Measurements from ENCODE around the gene OSTC. TPM values are rescaled to one million over a fixed set of nuclear protein-coding genes. Genes with fewer than 3 reads are reported as not detected.

OSTC gene
- total RNA-seq, 1 donor from 2014 or later, result 42.8 TPM

DNA sequence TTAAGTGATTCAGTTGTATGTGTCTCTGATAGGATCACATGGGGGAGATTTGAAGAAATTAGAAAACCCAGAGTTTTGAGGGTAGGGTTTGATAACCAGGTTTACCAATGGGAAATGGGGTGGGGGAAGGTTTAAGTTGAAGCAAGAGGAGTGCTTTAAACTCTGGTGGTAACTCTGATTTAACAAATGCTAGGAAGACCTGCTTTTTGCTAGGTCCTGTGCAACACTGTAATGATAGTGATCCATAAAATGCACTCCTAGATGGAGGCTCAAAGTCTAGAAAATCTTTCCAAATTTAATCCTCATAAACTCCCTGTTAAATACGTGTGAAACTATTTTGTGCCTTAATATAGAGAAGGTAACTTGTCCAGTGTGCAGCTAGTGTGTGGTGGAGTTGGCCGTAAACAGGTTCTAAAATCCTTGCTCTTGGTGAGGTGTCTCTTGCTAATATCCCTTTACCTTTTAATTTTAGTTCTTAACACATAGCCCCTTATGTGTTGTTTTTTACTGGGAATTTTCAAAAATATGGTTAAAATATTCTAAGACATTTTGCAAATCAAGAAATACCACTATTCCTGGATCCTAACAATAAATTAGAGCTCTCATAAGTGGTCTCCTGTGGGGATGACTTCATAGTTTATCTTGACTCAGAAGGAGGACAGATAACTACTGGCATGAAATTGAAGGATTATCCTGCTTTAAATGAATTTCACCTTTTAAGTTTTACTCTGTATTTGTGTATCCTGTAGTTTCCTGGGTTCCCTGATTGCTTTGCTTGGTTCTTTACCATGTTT lies 25.9 kb upstream of the OSTC start:
- TF ChIP-seq, protein P1, sequence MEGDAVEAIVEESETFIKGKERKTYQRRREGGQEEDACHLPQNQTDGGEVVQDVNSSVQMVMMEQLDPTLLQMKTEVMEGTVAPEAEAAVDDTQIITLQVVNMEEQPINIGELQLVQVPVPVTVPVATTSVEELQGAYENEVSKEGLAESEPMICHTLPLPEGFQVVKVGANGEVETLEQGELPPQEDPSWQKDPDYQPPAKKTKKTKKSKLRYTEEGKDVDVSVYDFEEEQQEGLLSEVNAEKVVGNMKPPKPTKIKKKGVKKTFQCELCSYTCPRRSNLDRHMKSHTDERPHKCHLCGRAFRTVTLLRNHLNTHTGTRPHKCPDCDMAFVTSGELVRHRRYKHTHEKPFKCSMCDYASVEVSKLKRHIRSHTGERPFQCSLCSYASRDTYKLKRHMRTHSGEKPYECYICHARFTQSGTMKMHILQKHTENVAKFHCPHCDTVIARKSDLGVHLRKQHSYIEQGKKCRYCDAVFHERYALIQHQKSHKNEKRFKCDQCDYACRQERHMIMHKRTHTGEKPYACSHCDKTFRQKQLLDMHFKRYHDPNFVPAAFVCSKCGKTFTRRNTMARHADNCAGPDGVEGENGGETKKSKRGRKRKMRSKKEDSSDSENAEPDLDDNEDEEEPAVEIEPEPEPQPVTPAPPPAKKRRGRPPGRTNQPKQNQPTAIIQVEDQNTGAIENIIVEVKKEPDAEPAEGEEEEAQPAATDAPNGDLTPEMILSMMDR (IDR thresholded peaks at IDR 0.05; ENCODE audit: partially characterized antibody, unreplicated experiment), result no peak
- peaks cover 4% of the 10 kb centered on the region for H3K9me3 Mint-ChIP-seq (ENCODE audit: unreplicated experiment)
- H3K4me3 Mint-ChIP-seq (ENCODE audit: unreplicated experiment), result no peak overlapping the region
- H3K36me3 Mint-ChIP-seq (ENCODE audit: unreplicated experiment), result no peaks in the 10 kb centered on the region
- H3K4me1 Mint-ChIP-seq (ENCODE audit: low read depth, unreplicated experiment), result peaks cover 6% of the 10 kb centered on the region
- DNase-seq, result no peak
- no peak overlapping the region for H3K27ac Mint-ChIP-seq (ENCODE audit: unreplicated experiment)
- no peaks in the 10 kb centered on the region for H3K27me3 Mint-ChIP-seq (ENCODE audit: unreplicated experiment)

DNA sequence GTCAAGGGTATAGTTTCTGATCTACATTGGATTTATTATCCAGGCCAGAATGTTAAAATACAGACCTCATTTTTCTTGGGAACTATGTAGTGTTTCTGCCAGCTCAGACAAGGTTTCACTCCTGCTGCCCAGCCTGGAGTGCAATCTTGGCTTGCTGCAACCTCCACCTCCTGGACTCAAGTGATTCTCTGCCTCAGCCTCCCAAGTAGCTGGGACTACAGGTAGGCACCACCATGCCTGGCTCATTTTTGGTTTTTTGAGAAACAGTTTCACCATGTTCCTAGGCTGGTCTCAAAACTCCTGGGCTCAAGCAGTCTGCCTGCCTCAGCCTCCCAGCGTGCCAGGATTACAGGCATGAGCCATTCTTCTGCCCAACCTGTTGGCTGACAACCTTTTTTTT lies 24.3 kb upstream of the OSTC start:
- H3K4me1 Mint-ChIP-seq (ENCODE audit: low read depth, unreplicated experiment), result peaks cover 4% of the 10 kb centered on the region

DNA sequence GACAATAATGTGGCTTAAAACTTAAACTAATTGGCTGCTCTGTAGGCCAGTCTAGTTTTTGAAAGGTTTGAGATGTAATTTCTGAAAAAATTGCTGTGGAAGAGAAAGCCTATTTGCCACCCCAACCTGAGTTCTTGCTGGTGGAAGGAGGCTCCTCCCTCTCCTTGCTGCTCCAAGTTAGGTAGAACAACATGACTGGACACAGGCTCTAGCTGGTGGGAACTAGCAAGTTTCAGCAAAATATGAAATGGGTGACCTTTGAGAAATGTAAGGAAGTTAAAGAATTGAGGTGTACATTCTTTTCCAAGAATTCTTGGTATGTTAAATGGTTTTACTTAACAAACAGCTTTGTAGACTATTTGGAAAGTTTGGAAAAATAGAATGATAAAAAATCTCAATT lies 22.0 kb upstream of the OSTC start:
- TF ChIP-seq, protein P1 (IDR thresholded peaks at IDR 0.05; ENCODE audit: partially characterized antibody, unreplicated experiment), result no peak
- no peaks in the 10 kb centered on the region for H3K36me3 Mint-ChIP-seq (ENCODE audit: unreplicated experiment)

More for the DNA sequence above, 24.3 kb upstream of the OSTC start:
- DNase-seq, result no peak
- TF ChIP-seq, protein P1 (IDR thresholded peaks at IDR 0.05; ENCODE audit: partially characterized antibody, unreplicated experiment), result no peak
- Mint-ChIP-seq H3K9me3 (ENCODE audit: unreplicated experiment) (peaks cover 1% of the 10 kb centered on the region), H3K4me3 (ENCODE audit: unreplicated experiment) (no peak overlapping the region), H3K27me3 (ENCODE audit: unreplicated experiment) (no peaks in the 10 kb centered on the region), H3K36me3 (ENCODE audit: unreplicated experiment) (no peaks in the 10 kb centered on the region), H3K27ac (ENCODE audit: unreplicated experiment) (no peak overlapping the region)

DNA sequence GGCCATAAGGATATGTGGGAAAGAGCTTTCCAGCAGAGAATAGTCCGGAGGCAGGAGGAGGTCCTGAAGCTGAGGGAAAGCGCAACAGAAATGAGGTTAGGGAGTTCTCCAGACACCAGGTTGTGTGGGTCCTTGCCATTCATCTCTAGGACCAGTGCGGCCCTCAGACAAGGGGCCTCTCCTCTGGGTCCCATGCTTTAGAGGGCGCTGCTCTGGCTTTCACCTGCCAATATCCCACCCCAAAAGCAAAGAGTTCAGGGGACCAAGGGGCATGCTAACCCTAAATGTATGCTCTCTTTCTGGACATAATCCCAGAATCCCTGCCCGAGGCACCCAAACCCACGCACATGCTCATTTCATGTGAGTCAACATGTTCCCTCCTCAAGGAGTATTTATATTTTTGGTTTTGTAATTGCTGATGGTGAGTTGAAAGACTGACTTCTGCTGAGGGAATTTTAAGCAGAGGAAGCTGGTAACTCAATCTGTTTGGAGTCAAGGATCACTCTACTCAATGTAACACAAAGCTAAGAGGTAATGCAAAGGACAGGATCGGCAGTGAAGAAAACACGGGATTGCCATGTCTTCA lies 15.2 kb upstream of the OSTC start:
- Mint-ChIP-seq H3K4me1 (ENCODE audit: low read depth, unreplicated experiment) (peaks cover 4% of the 10 kb centered on the region), H3K27me3 (ENCODE audit: unreplicated experiment) (no peaks in the 10 kb centered on the region), H3K36me3 (ENCODE audit: unreplicated experiment) (no peaks in the 10 kb centered on the region), H3K4me3 (ENCODE audit: unreplicated experiment) (no peak overlapping the region), H3K9me3 (ENCODE audit: unreplicated experiment) (no peaks in the 10 kb centered on the region), H3K27ac (ENCODE audit: unreplicated experiment) (no peak overlapping the region)
- TF ChIP-seq, protein P1 (IDR thresholded peaks at IDR 0.05; ENCODE audit: partially characterized antibody, unreplicated experiment), result no peak
- DNase-seq, result no peak

More for the DNA sequence above, 22.0 kb upstream of the OSTC start:
- no peak overlapping the region for H3K27ac Mint-ChIP-seq (ENCODE audit: unreplicated experiment)
- no peak overlapping the region for H3K4me3 Mint-ChIP-seq (ENCODE audit: unreplicated experiment)
- no peaks in the 10 kb centered on the region for H3K9me3 Mint-ChIP-seq (ENCODE audit: unreplicated experiment)
- no peak for DNase-seq
- H3K4me1 Mint-ChIP-seq (ENCODE audit: low read depth, unreplicated experiment), result no peaks in the 10 kb centered on the region
- no peaks in the 10 kb centered on the region for H3K27me3 Mint-ChIP-seq (ENCODE audit: unreplicated experiment)

DNA sequence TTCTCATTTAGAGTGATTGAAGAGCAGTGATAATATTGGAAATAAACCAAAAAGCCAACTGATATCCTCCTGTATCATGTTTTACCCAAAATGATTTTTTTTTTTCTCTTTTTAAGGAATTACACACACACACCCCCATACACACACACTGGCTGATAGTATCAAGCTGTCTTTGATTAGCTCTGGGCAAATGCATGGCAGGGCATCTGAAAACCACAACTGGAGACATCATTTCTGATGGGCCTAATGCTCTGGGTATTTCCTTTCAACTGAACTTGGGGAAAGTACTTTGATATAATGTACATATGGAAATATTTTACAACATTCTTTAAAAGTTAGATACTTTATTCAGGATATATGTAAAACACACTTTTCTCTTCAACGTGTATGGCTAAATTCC lies 14.2 kb upstream of the OSTC start:
- Mint-ChIP-seq H3K27ac (ENCODE audit: unreplicated experiment) (no peak overlapping the region), H3K36me3 (ENCODE audit: unreplicated experiment) (no peaks in the 10 kb centered on the region), H3K27me3 (ENCODE audit: unreplicated experiment) (no peaks in the 10 kb centered on the region), H3K9me3 (ENCODE audit: unreplicated experiment) (peaks cover 4% of the 10 kb centered on the region), H3K4me3 (ENCODE audit: unreplicated experiment) (no peak overlapping the region), H3K4me1 (ENCODE audit: low read depth, unreplicated experiment) (peaks cover 4% of the 10 kb centered on the region)
- DNase-seq, result no peak
- TF ChIP-seq, protein P1 (IDR thresholded peaks at IDR 0.05; ENCODE audit: partially characterized antibody, unreplicated experiment), result no peak

Data from glutamatergic neuron (in vitro differentiated cells).